Left ventricle myocardium inferior (tissue), 1 donor: ENCODE results near the gene GNL2. TPM values are rescaled to one million over a fixed set of nuclear protein-coding genes. Genes with fewer than 3 reads are reported as not detected.
A peak's percentile ranks its signal among the peaks of the same experiment; 100 is the strongest.
"Not testable (repeated sequence)": the region's sequence is repeated elsewhere in the genome, so short reads cannot be mapped to it uniquely, and the experiment has no call there.

Source experiments
- DNase-seq: peaks from one replicate; pipeline ENCODE4 v3.0.0-alpha.2; 2020
- H3K27ac ChIP-seq: fragments of 200-600 bp; replicated peaks from 2 replicates; pipeline ENCODE4 v1.8.0; 2021
- H3K27me3 ChIP-seq: fragments of 200-600 bp; 2 replicates; pipeline ENCODE4 v1.8.0; 2021; ENCODE audit warnings: low read depth
- H3K36me3 ChIP-seq: fragments of 200-600 bp; 2 replicates; pipeline ENCODE4 v1.8.0; 2021
- H3K4me1 ChIP-seq: fragments of 200-600 bp; 2 replicates; pipeline ENCODE4 v1.8.0; 2021
- H3K4me3 ChIP-seq: fragments of 200-600 bp; 2 replicates; pipeline ENCODE4 v1.8.0; 2021; ENCODE audit warnings: mild to moderate bottlenecking, moderate library complexity
- H3K9me3 ChIP-seq: fragments of 200-600 bp; replicated peaks from 2 replicates; pipeline ENCODE4 v1.8.0; 2021
- intact Hi-C: fragments of 100-400 bp; cut with micrococcal nuclease; formaldehyde crosslinking; loops from one replicate; pipeline ENCODE4 v1.11.0; 2022
- total RNA-seq: library from RNA; stranded (reverse); fragmentation: NEBNext Ultra II Directional; extraction: Animal tissue kit (Norgen Biotek cat#: 25700); gene quantifications from one replicate; pipeline ENCODE4 v1.2.1, GENCODE V29; 2021
- TF ChIP-seq, protein P1 (sequence below): fragments of 200-600 bp; IDR thresholded peaks from 2 replicates; pipeline ENCODE4 v1.8.0; 2021; ENCODE audit warnings: antibody characterized with exemption, mild to moderate bottlenecking, borderline replicate concordance
- donor health status: DM: no; HTN: yes; CAD: no; lungs with severe emphysema.

GNL2 gene
- total RNA-seq, 1 donor from 2014 or later, result 20.1 TPM

DNA sequence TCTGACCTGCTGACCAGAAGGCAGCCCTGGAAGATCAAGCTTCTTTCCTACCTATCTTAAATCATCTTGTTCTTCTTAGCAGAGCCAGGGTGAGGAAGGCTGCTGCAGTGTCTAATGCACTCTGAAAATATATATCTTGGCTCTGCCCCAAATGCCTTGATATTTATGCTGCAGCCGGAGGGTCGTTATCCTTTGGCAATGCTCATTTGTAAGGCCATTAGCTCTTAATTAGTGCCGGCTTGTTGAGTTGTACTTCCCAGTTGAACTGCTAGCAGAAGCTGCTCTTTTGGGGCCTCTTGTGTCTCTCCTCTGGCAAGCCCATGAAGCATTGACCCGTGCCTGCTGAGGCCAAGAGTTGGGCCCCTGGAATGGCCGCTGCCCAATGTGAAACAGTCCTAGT, 4.2 kb upstream of the GNL2 start:
- no peak for DNase-seq
- Histone ChIP-seq H3K4me1 (peaks cover 14% of the 10 kb centered on the region), H3K36me3 (no peaks in the 10 kb centered on the region), H3K27me3 (peaks cover 17% of the 10 kb centered on the region), H3K27ac (no peak overlapping the region), H3K9me3 (no peaks in the 10 kb centered on the region), H3K4me3 (no peak overlapping the region)
- TF ChIP-seq, protein P1, sequence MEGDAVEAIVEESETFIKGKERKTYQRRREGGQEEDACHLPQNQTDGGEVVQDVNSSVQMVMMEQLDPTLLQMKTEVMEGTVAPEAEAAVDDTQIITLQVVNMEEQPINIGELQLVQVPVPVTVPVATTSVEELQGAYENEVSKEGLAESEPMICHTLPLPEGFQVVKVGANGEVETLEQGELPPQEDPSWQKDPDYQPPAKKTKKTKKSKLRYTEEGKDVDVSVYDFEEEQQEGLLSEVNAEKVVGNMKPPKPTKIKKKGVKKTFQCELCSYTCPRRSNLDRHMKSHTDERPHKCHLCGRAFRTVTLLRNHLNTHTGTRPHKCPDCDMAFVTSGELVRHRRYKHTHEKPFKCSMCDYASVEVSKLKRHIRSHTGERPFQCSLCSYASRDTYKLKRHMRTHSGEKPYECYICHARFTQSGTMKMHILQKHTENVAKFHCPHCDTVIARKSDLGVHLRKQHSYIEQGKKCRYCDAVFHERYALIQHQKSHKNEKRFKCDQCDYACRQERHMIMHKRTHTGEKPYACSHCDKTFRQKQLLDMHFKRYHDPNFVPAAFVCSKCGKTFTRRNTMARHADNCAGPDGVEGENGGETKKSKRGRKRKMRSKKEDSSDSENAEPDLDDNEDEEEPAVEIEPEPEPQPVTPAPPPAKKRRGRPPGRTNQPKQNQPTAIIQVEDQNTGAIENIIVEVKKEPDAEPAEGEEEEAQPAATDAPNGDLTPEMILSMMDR, result no peak
- intact Hi-C loops, result loop anchor here (5.0 kb wide), 1 partner anchor 82 kb away; no protein-coding TSS in a partner anchor

DNA sequence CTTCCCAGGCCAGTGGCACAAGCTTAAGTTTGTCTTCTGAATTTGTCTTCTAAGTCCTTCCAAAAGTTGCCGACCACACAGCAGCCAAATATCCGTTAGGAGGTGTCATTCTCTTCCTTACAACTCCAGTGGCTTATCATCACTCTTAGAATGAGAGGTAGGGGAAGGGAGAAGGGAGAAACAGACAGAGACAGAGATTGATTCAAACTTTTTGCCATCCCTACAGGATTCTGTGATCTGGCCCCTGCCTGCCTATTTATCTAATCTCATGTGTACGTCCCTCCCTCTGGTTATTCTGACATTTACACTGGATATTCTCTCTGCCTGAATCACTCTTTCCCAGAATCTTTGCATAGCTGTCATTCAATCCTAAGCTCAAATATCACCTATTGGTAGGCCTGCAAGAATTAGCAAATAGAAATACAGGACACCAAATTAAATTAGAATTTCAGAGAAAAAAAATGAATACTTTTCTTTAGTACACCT, 488 bp upstream of the GNL2 start:
- intact Hi-C loops, result loop anchor here (5.0 kb wide), 1 partner anchor 86 kb away; no protein-coding TSS in a partner anchor
- Histone ChIP-seq H3K4me3 (peak overlapping the region; percentile 85), H3K27me3 (no peaks in the 10 kb centered on the region), H3K9me3 (no peaks in the 10 kb centered on the region), H3K36me3 (peaks cover 15% of the 10 kb centered on the region), H3K27ac (peak overlapping the region; percentile 85), H3K4me1 (peaks cover 27% of the 10 kb centered on the region)
- DNase-seq, result no peak
- TF ChIP-seq, protein P1, result no peak

DNA sequence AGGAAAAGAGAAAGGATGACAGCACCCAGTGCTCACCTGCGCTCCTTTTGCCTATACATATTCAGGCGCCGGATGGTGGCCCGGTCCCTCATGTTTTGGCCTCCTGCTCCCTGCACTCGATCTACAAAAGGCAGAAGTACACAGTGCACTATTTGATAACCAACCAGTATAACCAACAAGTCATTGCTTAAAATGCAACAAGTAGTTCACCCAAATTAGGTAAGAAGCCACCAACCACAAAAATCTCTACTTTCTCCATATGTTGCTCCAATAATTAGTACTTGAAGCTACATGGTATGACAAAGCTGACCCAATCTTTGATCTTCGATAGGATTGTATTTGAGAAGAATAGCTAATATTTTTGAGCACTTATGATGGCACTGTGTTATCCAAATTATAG, 2.0 kb downstream of the GNL2 start:
- Histone ChIP-seq H3K4me3 (no peak overlapping the region), H3K36me3 (peaks cover 40% of the 10 kb centered on the region), H3K9me3 (no peaks in the 10 kb centered on the region), H3K27ac (no peak overlapping the region), H3K4me1 (peaks cover 27% of the 10 kb centered on the region), H3K27me3 (no peaks in the 10 kb centered on the region)
- no peak for DNase-seq
- intact Hi-C loops, result no loop called here
- TF ChIP-seq, protein P1, result no peak

DNA sequence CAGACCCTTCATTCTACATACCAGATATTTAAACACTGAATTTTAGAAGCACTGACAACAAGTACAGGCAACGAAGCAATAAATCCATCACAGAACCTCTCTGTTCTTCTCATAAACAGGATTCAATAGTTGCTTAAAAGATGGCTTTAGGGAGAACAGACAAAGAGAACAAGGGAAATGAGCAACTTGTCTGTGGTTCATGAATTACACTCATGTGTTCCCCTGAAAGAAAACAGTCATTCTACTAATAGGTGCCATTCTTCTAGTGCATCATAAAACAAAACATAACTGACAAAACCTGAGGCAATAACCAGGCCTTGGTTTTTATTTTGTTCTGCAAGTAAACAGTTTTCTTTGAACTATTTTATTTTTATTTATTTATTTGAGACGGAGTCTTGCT, 6.8 kb downstream of the GNL2 start:
- peaks cover 84% of the 10 kb centered on the region for H3K36me3 ChIP-seq
- no peaks in the 10 kb centered on the region for H3K27me3 ChIP-seq
- no peak for DNase-seq
- intact Hi-C loops, result no loop called here
- no peak overlapping the region for H3K27ac ChIP-seq
- H3K4me3 ChIP-seq, result no peak overlapping the region
- TF ChIP-seq, protein P1, result no peak
- H3K9me3 ChIP-seq, result no peaks in the 10 kb centered on the region
- peaks cover 3% of the 10 kb centered on the region for H3K4me1 ChIP-seq

DNA sequence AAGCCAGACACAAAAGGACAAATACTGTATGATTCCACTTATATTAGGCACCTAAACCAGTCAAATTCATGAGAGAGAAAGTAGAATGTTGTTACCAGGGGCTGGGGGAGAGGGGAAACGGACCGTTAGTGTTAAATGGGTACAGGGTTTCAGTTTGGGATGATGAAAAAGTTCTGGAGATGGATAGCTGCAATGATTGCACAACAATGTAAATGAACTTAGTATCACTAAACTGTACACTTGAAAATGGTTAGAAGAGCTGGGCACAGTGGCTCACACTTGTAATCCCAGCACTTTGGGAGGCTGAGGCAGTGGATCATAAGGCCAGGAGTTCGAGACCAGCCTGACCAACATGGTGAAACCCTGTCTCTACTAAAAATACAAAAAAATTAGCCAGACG, 11.2 kb downstream of the GNL2 start:
- H3K9me3 ChIP-seq, H3K4me3 ChIP-seq, H3K27me3 ChIP-seq, H3K4me1 ChIP-seq, intact Hi-C loops, H3K27ac ChIP-seq, DNase-seq: not testable (repeated sequence)
- H3K36me3 ChIP-seq, result peaks cover 96% of the 10 kb centered on the region

DNA sequence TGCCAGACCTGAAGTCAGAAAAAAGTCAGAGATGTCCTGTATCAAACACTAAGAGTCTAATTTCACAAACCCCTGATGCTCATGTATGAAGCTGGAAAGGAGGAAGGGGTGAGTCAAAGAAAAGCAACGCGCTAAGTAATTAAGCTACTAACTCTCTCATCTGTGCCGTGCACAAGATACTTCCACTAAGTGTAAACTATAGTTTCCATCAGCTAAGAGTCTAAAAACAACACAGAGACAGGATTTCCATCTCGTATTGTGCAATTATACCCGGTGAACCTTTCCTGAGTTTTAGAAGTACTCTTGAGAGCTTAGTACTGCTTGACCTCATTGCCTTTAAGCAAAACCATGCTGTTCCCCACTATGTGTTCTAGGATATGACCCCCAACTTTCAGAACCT, 20.0 kb downstream of the GNL2 start:
- no peak for DNase-seq
- intact Hi-C loops, result no loop called here
- H3K27ac ChIP-seq, result no peak overlapping the region

More for the DNA sequence above, 20.0 kb downstream of the GNL2 start:
- TF ChIP-seq, protein P1, result no peak
- H3K9me3 ChIP-seq, result no peaks in the 10 kb centered on the region
- H3K27me3 ChIP-seq, result no peaks in the 10 kb centered on the region
- peaks cover 99% of the 10 kb centered on the region for H3K36me3 ChIP-seq
- H3K4me3 ChIP-seq, result no peak overlapping the region
- H3K4me1 ChIP-seq, result no peaks in the 10 kb centered on the region
